Measurements from ENCODE around the gene FOXG1. TPM values are rescaled to one million over a fixed set of nuclear protein-coding genes. Genes with fewer than 3 reads are reported as not detected.

The FOXG1 gene
- total RNA-seq, 4 donors from 2014 or later: 0.11 to 0.13 TPM; not detected in 2

DNA sequence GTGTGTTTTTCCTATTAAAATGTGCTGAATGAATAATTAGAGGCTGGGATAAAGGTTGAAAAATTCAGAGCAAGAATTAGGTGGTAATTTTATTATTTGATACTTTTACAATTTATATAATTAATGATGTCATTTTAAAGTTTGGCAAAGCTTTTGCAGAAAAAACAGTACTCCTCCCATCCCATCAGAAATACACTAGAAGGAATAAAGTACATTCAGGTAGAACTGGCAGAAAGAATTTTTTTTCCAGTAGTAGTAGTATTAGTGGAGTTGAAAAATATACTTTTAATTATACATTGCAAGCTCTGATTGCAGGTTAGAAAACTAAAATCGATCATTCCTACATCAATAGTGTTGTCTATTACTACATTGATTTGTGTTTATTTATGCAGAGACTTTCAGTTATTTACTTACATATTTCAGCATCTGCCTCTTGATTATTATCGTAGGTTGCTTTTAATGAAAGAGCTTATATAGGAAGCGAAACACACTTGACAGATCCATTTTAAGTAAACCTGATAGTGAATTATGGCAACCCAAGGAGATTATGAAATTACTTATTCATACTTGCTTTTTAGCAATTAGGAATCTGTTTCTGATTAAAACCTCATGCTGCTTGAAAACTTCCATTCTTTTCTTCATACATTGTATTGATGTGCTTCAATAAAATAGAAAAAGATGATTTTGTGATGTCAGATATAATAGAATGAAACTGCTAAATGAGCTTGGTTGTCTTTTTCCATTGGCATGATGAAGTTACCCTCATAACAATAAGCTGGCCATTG lies 10.1 kb downstream of the FOXG1 start:
- no peak overlapping the region for H3K4me3 ChIP-seq (replicated peaks in 1 of 3)
- H3K4me1 ChIP-seq: no peaks in the 10 kb centered on the region
- WGBS, 2 donors: 22 to 26% methylated on average over 3 of the region's 3 CpGs
- TF ChIP-seq, protein P1, sequence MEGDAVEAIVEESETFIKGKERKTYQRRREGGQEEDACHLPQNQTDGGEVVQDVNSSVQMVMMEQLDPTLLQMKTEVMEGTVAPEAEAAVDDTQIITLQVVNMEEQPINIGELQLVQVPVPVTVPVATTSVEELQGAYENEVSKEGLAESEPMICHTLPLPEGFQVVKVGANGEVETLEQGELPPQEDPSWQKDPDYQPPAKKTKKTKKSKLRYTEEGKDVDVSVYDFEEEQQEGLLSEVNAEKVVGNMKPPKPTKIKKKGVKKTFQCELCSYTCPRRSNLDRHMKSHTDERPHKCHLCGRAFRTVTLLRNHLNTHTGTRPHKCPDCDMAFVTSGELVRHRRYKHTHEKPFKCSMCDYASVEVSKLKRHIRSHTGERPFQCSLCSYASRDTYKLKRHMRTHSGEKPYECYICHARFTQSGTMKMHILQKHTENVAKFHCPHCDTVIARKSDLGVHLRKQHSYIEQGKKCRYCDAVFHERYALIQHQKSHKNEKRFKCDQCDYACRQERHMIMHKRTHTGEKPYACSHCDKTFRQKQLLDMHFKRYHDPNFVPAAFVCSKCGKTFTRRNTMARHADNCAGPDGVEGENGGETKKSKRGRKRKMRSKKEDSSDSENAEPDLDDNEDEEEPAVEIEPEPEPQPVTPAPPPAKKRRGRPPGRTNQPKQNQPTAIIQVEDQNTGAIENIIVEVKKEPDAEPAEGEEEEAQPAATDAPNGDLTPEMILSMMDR (IDR thresholded peaks at IDR 0.05): no peak
- no peak for TF ChIP-seq POLR2A (IDR thresholded peaks at IDR 0.05)
- H3K27me3 ChIP-seq: peaks cover 48% of the 10 kb centered on the region
- intact Hi-C loops (cut with DNase I): no loop called here
- no peaks in the 10 kb centered on the region for H3K36me3 ChIP-seq
- H3K9me3 ChIP-seq: no peaks in the 10 kb centered on the region
- DNase-seq: no peak
- H3K27ac ChIP-seq: no peak overlapping the region

DNA sequence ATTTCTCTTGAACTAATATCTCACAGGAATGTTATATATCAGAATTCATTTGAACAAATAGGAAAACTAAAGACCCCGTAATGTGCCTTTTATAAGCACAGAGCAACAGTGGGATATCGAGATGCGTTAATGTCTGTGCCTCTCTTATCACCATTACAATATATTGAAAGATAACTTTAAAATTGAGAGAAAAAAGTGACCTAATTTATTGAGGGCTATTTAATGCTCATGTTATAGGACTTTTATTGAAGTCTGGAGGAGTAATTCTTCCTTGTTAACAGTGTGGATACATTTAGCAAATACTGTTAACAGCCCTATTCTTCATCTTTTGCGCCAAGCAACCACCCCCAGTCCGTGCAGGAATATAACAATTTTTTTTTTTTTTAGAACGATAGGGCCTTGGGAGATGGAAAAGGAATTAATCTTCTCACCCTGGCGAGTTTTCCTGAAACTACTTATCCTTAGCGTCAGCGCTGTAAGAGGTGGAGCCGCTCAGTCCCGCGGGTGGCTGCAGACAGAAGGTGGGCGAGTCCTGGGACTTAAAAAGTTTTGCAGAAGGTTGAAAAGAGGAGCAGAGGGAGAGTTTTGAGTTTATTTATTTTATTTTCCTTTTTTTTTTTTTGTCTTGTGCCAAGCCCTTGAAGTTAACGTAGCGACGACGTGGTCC lies 11.0 kb downstream of the FOXG1 start:
- no peak for DNase-seq
- H3K4me1 ChIP-seq: no peaks in the 10 kb centered on the region
- H3K27me3 ChIP-seq: peaks cover 46% of the 10 kb centered on the region
- intact Hi-C loops (cut with DNase I): no loop called here
- no peak overlapping the region for H3K27ac ChIP-seq
- no peak overlapping the region for H3K4me3 ChIP-seq (replicated peaks in 1 of 3)
- TF ChIP-seq POLR2A (IDR thresholded peaks at IDR 0.05): no peak
- TF ChIP-seq, protein P1 (IDR thresholded peaks at IDR 0.05): no peak
- no peaks in the 10 kb centered on the region for H3K9me3 ChIP-seq
- no peaks in the 10 kb centered on the region for H3K36me3 ChIP-seq
- WGBS, 2 donors: 13 to 14% methylated on average over 17 of the region's 17 CpGs

DNA sequence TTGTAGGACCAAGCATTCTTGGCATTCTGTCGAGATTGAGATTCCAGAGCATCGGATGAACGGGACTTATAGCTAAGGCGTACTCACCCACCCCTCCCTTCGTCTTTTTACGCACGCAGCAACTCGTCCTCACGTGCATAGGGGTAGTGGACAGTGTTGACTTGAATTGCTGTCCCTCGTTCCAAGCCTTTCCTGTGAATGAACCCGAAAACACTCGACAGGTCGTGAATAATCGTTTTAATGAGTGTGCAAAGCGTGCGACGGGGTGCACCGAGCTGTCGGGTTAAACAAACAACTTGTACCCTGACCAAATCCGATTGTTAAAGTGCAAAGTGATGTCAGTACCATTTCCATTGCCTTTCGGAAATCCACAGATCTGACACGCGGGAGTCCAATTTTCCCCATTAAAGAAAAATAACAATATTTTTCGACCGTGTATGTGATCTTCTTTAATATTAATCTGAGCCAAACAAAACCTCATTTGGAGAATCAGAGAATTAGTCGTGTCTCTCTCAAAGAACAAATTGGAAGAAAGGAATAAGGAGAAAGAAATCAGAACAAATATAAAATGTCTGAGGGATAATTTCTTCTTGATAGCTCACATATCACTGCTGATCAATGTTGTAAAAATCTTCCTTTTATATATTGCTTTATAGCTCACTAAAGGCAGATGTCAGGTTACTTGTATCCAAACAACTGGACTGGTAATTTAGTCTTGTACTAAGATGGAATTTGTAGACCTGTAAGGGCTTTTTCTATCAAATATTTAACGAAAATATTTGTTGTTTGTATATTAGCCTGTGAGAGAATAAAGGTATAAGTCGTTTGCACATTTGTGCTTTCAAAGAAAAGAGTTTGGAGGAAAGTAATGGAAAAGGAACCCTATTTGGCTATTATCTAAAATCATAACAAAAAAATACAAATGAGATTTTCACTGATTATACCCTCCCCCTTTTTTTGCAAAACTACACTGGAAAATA lies 11.8 kb downstream of the FOXG1 start:
- TF ChIP-seq, protein P1 (IDR thresholded peaks at IDR 0.05): no peak
- no peak for TF ChIP-seq POLR2A (IDR thresholded peaks at IDR 0.05)
- Histone ChIP-seq H3K27ac (no peak overlapping the region), H3K9me3 (no peaks in the 10 kb centered on the region), H3K27me3 (peaks cover 40% of the 10 kb centered on the region), H3K4me3 (replicated peaks in 1 of 3) (no peak overlapping the region), H3K4me1 (no peaks in the 10 kb centered on the region), H3K36me3 (no peaks in the 10 kb centered on the region)
- WGBS, 2 donors: 8 to 11% methylated on average over 28 of the region's 28 CpGs
- intact Hi-C loops (cut with DNase I): no loop called here
- DNase-seq: no peak

DNA sequence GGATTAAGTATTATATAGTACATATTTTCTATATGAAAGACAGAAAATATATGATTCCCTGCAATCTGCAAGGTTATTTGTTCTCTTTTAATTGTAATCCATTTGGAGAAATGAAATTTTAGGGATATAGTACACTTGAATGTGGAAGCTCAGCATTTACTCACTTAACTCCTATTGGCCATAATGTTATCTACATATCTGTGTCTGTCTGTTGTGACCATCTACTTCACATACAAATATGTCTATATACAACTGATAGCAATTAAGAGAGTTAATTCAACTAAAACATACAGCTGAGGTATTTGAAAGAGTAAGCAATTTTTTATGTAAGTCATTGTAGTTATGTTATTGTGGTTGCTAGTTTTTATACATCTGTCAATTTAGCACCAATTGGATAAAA lies 12.9 kb downstream of the FOXG1 start:
- H3K4me1 ChIP-seq: no peaks in the 10 kb centered on the region
- TF ChIP-seq, protein P1 (IDR thresholded peaks at IDR 0.05): no peak
- TF ChIP-seq POLR2A (IDR thresholded peaks at IDR 0.05): no peak
- no peak overlapping the region for H3K4me3 ChIP-seq (replicated peaks in 1 of 3)
- H3K27me3 ChIP-seq: peaks cover 40% of the 10 kb centered on the region
- H3K36me3 ChIP-seq: no peaks in the 10 kb centered on the region
- no peak overlapping the region for H3K27ac ChIP-seq
- intact Hi-C loops (cut with DNase I): no loop called here
- no peaks in the 10 kb centered on the region for H3K9me3 ChIP-seq
- DNase-seq: no peak

Measured in thyroid gland (tissue), 4 donors.